Dermis blood vessel endothelial cell (primary cell): ENCODE data around the gene CACNA2D3. TPM values are rescaled to one million over a fixed set of nuclear protein-coding genes. Genes with fewer than 3 reads are reported as not detected.

ENCODE experiments used
- DNase-seq: peaks from one replicate; pipeline ENCODE4 v3.0.0; 2010
- total RNA-seq: library from RNA; depleted of rRNA; stranded (reverse); fragments of >200 nt; gene quantifications from 2 replicates; pipeline ENCODE4 v1.2.3, GENCODE V29; 2014

Gene CACNA2D3
- total RNA-seq, 1 donor from 2014 or later, result under 0.01 TPM

DNA sequence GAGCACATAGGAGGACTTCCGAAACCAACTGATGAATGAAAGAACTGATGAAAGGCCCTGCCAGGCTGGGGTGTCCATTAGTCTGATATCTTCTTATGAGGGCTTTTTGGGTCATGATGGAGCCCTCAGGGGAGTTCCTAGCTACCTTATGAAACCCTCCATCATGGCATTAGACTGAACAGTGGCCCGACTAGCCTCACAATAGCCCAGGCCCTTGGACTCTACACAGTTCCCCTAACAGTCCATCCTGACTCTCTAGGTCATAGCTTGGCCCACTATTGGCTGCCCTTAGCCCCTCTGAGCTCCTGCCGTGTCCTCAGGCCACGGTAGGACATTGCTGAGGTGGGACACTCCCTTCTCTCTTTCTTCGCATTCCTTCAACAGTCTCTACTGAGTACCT is 365.9 kb downstream of the CACNA2D3 start:
- DNase-seq, result no peak

DNA sequence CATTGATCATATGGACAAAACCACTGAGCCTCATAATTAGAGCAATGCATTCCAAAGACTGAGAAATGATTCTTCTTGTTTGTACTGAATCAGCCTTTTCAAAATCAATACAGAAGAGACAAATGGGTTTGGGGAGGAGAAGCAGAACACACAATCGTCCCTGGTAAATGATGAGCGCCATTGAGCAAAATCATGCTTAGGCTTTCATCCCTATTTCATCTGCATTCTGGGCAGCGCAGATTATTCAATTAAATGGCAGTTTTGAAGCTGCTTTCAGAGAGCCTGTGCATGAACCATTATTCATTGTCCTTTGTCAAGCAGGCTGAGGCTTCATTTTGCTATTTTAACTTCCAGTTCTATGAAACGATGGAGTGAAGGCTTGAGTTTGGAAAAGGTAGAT is 371.9 kb downstream of the CACNA2D3 start:
- no peak for DNase-seq

DNA sequence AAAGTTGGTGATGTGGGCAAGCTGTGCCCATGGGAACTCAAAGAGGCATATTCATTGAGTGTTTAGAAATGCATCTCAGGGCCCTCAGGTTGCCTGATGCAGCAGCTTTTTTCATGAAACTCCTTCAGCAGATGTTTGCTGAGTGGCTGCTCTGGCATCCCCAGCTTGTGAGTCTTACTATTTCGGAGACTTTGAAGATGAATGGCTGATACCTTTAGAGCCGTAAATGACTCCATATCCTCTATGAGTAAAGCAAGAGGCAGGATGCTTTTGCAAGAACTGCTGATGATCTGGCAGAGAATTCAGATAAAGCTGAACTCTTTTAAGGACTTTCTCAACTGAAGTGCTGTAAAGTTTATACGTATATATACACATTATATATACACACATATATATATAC is 384.3 kb downstream of the CACNA2D3 start:
- no peak for DNase-seq

DNA sequence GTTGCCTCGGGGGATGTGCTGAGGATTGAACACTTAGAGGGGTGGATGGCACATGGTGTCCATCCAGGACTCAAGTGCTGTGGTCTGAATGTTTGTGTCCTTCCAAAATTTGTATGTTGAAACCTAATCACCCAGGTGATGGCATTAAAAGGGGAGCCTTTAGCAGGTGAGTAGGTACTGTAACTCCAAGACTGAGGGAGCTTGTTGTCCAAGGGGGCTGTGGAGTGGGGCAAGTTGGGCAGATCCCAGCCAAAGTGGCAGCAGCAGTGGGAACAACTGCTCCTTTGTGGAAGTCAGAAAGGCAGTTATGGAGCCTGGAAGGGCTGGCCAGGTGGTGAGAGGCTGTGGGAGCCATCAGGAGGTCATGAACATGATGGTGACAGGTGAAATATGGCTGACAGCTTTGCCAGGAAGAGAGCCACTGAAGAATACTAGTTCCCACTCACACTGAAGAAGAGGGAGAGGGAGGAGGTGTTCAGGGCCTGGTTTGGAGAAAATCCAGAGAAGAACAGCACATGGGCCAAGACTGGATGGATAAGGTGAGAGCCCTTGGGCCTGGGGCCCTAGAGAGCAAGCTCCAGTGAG is 385.6 kb downstream of the CACNA2D3 start:
- no peak for DNase-seq

DNA sequence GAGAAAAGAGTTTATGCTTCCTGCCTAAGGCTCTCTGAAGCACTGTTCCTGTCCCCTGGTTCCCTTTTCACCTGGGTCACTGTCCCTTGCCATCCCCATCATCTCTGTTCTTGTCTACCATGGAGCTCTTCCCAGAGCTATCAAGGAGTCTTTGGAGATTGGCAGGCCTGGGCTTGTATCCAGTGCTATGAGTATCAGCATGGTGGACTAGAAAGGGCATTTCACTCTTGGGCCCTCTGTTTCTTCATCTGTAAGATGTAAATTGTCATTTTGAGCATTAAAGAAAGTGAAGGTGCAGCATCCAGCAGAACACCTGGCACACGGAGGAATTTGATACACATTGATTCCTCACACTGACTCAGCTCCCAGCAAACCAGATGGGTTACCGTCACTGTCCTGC is 388.2 kb downstream of the CACNA2D3 start:
- DNase-seq, result no peak

DNA sequence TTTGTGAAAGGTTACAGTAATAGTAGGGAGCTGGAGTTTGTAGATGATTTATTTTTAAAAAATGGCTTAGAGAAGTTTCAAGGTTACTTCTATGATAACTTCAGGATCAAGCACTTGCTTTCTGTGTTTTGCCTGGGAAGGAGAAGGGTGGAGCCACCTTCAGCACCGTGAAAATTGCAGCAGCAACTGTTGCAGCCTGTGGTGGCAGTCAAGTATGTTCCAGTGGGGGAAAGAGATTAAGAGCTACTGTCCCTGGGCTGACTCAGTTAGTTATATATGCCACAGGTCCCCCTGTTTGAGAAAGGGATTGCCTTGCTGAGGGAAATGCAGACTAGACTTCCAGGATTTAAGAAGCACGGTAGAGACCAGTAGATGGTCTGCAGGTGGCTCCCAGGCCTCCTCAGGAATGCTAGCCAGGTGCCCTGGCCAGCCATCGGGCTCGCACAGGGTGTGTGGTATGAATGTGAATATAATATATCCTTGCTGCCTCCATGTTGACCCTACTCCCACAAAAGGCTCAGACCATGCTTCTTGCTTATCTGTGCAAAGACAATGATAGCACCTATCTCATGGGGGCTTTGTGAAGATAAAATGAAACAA is 389.5 kb downstream of the CACNA2D3 start:
- DNase-seq, result no peak

GRCh38 chr3:54514006-54514405 is 391.7 kb downstream of the CACNA2D3 start:
- DNase-seq, result no peak

DNA sequence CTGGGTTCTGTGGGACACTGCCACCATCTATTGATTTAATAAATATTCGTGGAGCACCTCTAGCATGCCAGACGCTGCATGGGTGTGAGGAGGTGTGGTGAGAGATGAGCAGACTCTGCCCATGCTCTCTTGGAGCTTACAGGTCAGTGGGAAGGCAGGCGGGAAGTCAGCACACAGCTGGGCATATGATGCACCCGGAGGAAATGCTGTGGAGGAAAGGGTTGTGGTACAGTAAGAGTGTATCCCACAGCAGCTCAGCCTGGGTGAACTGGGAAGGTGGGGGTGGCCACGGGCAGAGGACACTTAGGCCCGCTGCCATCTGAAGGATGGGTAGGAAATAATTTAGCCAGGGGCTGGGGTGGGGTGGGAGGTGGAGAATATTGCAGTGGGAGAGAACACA is 392.1 kb downstream of the CACNA2D3 start:
- no peak for DNase-seq

DNA sequence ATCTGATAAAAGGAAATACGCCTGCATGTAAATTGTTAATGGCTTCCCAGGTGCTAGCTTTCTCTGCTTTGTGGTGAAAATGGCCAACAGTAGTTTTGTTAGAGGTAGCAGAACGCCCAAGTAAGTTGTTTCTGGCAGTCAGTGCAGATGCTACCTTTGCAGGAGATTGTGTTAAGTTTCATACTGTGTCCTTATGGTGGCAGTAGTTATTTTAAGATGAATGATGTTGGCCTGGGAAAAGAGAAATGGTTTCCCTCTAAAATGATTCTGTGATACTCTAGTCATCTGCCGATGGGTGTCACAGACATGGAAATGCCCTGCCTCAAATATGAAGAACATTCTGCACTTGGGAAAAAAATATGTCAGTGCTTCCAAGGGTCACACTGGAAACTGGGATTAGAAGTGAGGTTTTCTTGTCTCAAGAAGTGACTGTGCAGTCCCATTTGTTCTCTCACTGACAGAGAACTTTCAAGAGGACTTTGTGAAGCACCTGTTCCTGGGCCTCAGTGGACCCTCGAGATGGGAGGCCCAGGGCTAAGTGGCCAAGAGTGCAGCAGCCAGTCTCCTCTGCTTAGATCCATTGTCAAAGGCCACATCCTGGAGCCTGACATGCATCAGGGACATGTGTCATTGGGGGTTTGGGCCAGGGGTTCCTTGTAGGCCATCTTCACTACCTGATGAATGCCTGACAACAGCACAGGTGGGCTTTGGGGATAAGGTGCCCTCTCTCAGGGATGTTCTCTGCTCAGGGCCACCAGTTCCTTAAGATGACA is 393.3 kb downstream of the CACNA2D3 start:
- no peak for DNase-seq

DNA sequence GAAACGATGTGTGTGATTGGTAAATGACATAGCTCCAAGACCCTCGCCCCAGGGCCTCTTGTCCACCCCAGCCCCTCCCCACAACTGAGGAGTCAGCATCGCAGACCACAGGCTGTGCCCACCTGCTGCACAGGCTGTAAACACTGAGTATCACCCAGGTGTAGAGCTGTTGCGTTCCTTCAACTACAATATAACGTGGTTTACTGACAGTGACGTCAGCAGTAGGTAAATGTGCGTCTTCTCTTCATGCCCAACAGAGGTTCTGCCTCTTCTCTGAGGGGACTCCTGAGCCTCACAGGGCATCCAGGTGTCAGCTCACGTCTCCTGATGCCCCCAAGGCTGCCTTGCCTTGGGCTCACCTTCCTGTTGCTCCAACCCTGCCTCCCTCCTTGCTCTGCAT is 395.1 kb downstream of the CACNA2D3 start:
- no peak for DNase-seq

DNA sequence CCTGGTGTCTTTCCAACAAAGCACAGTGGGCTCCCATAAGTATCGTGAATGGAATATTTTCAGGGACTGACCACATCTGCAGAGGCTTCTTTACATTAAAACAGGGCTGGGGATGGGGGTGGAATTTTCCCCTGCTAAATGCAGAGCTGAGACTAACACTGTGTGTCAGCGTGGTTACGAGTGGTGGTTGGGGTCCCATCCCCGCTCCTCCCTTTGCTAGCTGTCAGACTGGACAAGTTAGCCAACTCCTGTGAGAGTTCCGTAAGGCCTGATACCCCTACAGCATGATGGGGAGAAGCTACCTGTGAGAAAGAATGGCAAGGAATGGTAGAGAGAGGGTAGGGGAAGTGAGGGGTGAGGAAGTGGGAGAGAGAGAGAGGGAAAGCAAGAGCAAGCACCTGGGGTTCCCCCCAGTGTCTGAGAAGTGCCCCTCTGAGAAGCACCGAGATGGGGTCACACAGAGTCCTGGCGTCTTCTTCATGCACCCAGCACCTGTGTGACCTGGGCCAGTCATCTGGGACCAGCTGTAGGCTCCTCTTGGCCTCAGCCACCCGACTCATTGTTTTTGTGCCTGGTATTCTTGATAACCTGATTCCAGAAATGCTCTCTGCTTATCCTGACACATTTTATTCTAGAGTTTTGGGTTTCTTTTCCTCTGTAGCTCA is 395.8 kb downstream of the CACNA2D3 start:
- no peak for DNase-seq

DNA sequence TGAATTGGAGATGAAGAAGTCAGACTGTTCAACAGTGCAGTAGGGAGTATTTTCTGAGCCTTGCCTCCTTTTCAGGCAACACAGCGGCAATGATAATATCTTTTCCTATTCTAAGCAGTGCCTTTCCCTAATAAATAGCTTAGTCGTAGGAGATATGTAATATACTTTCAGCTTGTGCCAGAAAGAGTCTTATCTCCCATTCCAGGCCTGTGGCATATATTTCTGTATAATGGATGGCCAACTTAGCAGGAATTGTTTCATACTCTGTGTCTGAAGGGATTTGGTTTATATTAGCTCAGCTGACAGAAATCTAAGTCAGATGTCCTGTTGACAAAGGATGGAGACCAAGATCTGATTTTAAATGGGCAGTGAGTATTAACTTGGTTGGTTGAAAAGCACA is 397.1 kb downstream of the CACNA2D3 start:
- DNase-seq, result no peak

GRCh38 chr3:54520060-54520459 is 397.7 kb downstream of the CACNA2D3 start:
- no peak for DNase-seq

DNA sequence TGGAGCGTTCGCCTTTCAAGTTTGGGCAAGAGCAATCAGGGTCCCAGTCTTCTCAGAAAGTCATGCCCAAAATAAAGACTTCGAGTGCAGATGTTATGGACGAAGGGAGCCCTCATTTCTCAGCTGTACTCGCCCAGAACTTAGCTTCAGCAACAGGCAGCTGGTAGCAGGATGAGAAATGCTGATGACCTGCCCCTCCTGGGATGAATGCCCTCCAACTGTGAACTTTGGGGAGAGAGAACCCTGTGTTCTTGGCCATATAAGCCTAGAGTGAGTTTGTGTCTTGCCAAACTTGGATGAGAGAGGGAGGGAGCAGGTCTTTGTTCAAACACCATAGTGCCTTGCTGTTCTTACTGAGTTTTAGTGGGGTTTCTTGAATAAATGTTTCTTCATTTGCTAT is 405.2 kb downstream of the CACNA2D3 start:
- no peak for DNase-seq

DNA sequence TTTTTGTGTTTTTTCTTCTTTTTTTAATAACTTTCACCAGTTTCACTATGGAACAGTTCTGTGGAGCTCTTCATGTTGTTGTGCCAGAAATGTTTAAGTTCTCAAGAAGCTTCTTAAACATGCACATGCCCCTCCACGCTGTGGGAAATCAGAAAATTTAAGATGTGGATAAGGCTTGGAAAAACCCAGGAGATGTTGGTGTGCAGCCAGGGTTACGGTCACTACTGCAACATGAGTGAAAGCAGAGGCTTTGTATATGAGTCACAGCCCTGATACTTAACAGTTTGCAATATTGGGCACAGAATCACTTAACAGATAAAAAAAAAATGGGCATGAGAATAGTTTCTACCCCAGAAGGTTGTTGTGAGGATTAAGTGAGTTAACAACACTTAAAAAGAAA is 405.6 kb downstream of the CACNA2D3 start:
- DNase-seq, result no peak

- no peak for DNase-seq
Observed at GRCh38 chr3:54528668-54529067, 406.3 kb downstream of the CACNA2D3 start.

DNA sequence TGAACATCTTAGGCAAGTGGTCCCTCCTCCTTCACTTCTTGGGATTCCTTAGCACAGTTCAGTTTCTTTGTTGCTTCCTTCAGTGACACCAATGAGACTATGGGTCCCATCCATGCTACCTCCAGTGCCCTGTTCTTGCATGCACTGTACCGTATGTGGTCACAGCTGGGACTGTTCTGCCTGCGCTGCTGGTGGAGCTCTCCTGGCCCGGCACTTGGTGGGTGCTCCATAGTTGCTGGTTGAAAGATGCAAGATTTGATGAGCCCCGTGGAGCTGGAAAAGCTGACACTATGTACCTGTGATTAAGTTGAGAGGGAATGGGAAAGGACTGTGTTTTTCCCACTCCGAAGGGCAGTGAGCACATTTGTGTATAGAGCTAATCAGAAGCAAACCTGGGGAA is 407.7 kb downstream of the CACNA2D3 start:
- DNase-seq, result no peak

- no peak for DNase-seq
Observed at GRCh38 chr3:54530944-54531343, 408.6 kb downstream of the CACNA2D3 start.

- DNase-seq, result no peak
Observed at GRCh38 chr3:54531741-54532140, 409.4 kb downstream of the CACNA2D3 start.

DNA sequence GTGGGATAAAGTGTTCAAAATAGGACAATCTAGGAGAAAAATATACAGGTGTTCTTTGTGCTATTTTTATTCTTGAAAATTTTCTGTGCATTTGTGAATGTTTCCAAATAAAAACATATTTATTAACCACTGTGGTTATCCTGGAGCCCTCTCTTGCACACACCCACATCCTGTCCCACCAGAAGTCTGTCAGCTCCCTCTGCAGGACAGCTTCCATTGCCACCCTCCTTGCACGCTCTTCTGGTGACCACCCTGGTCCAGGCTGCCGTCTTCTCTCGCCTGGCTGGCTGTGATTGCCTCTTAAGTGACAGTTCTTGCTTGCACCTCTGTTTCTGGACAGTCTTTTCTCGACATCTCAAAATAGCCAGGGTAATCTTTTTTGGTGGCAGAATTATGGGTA is 411.5 kb downstream of the CACNA2D3 start:
- no peak for DNase-seq

DNA sequence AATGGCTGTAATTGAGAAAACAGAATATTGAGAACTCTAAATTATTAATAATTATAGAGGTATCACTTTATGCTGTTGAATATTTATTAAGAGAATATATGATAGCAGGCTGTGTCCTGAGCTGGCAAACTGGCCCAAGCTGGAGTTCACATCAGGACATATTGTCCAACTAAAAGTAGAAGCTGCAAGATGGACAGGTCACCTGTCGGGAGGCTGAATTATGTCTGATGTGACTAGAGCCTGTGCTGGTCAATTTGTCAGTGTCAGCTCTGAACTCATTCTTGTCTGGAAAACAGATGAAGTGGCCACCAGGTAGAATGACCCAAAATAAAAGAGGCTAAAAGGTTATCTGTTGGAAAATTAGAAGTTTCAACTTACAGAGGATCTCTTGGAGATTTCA is 413.3 kb downstream of the CACNA2D3 start:
- DNase-seq, result no peak

DNA sequence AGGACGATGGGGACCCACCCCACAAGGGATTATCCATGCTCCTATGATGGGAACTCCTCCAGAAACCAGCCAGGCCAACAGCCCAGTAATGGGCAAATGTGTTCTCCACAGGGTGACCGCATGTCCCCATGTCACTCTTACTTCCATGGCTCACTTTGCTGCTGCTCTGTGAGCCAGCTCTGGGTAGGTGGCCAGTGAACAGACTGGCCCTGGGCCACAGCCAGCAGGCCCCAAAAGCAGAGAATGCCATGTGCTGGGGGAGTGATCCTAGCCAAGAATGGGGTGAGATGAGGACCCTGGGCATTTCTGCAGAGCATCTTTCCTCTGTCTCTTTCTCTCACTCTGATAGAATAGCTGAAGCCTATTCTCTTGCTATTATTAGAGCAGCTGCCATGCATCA is 414.1 kb downstream of the CACNA2D3 start:
- no peak for DNase-seq

DNA sequence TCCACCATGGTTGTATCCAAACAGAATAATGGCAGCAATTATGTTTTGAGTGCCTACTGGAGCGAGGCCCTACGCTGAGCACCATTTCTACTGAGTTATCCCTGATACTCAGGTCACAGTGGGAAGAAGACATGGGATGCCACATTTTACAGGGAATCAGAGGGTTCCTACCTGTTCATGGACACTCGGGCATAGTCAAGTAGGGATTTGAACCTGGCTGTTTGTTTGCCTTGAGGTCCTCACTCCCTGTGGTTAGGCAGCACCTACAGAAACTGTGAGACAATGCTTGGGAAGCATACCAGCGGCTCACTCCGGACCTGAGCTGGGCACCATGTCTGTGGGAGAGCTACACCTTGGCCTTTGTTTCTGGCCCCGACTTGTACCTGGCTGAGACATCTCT is 415.2 kb downstream of the CACNA2D3 start:
- DNase-seq, result no peak

GRCh38 chr3:54538346-54538745 is 416.0 kb downstream of the CACNA2D3 start:
- no peak for DNase-seq
